Measurements from ENCODE around the gene TMEM26.

- TF ChIP-seq CTCF (IDR thresholded peaks at IDR 0.05), result no peak
- TF ChIP-seq POLR2A (IDR thresholded peaks at IDR 0.05), result no peak
These were observed 76.2 kb downstream of the TMEM26 start for GRCh38 chr10:61376908-61377368.

All from Peyer's patch (tissue), 4 donors.